HG03097 (cell line): ENCODE data around the gene ADAMTS7.
"Not testable (repeated sequence)": the region's sequence is repeated elsewhere in the genome, so short reads cannot be mapped to it uniquely, and the experiment has no call there.

ENCODE experiments used
- ATAC-seq: cut with Tn5 transposase; IDR thresholded peaks from one replicate; pipeline ENCODE4 v1.9.1; 2021; ENCODE audit not compliant: unreplicated experiment, low FRiP score

Gene ADAMTS7

DNA sequence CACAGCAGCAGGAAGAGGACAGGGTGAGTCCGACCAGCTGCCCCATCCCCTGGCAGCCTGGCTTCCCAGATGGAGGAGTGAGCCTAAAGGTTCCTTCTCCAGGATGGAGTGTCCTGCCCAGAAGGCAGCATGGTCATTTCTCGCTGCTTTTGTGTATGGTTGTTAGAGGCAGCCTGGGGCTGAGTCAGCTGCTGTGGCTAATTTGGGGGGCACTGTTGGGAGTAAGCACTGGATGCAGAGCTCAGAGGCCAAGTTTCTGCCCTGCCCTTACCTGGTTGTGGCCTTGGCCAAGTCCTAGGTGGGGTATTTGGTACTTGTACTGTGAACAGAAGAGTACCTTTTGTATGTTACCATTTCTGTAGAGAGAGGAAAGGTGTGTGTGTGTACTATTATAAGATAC lies 78.6 kb downstream of the ADAMTS7 start:
- ATAC-seq = no peak

DNA sequence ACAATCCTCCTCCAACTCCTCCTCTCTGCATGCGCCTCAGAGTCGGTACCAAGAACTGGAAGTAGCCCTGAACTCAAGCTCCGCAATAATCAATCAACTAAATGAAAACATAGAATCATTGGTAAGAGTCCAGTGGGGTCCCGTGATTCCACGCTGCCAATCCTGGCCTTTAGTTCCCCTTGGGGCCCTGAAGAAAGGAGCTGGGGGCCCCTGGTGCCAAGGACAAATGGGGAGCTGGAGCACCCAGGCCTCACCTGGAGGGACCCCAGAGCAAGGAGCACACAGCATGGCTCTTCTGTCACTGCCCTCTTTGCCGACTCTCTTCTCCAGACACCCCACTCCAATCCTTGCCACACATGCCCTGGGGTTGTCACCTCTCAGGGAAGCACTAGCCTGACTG lies 80.3 kb downstream of the ADAMTS7 start:
- no peak for ATAC-seq

DNA sequence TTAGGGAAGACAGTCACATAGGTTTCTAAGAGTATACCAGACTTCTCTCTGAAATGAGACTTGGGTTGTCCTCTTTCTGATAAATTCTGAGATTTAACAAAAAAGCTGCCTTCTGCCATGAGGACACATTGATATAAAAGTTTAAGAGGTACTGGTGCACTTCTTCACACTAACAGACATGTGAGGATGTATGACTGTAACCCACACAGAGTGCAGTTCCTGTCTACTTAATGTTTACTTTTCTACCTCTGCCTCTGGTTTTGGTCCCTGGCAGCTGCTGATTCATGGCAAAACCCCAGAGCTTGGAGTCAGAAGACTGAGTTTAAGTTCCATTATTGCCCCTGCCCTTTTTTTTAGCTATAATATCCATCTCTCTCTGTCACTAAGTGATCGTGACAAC lies 82.8 kb downstream of the ADAMTS7 start:
- not testable (repeated sequence) for ATAC-seq

DNA sequence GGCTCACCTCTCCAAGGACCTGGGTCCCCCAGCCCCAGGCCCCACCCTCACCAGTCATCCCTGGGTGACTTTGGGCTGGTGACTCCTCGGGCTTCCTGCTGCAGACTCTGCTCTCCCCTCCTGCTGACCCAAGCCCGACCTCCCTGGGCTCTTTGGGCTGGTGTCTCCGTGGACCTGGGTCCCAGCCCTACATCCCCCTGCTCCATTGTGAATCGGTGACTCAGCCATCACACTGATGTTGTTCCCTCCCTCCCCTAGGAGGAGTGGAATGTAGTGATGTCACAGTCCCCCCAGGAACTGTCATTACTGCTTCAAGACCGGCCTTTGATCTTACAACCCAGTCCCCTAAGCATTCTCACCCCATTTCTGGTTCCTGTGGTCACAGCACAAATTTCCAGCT lies 83.7 kb downstream of the ADAMTS7 start:
- ATAC-seq = no peak

DNA sequence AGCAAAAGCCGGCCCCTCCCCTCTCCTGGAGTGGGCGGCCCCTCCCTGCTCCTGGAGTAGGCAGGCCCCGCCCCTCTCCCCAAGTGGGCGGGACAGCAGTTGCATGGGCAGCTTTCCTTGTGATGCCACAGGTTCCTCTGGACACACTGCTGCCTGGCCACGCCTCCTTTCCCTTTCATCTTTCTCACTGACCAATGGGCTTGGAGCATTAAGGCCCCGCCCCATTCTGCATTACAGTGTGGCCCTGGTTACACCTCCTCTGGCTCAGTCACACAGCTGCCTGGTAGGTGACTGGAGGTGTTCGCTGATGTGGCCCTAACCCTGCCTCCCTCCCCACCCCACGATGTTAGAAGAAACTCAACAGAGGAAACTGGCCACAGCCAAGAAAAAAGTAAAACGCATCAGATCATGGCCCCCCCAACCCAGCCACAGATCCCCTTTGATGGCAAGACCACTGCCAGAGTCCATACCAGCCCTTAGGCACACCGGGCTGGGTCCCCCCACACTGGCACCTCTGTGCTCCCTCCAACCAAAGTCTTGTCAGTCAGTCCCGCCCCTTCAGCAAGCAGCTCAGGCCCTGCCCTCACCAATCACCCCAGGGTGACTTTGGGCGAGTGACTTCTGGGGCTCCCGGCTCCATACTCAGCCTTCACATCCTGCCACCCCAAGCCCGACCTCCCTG lies 84.3 kb downstream of the ADAMTS7 start:
- ATAC-seq = no peak

DNA sequence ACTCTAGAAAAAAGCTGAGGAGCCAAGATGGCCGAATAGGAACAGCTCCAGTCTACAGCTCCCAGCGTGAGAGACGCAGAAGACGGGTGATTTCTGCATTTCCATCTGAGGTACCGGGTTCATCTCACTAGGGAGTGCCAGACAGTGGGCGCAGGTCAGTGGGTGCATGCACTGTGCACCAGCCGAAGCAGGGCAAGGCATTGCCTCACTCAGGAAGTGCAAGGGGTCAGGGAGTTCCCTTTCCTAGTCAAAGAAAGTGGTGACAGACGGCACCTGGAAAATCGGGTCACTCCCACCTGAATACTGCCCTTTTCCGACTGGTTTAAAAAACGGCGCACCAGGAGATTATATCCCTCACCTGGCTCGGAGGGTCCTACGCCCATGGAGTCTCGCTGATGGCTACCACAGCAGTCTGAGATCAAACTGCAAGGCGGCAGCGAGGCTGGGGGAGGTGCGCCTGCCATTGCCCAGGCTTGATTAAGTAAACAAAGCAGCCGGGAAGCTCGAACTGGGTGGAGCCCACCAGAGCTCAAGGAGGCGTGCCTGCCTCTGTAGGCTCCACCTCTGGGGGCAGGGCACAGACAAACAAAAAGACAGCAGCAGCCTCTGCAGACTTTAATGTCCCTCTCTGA lies 91.3 kb downstream of the ADAMTS7 start:
- not testable (repeated sequence) for ATAC-seq

DNA sequence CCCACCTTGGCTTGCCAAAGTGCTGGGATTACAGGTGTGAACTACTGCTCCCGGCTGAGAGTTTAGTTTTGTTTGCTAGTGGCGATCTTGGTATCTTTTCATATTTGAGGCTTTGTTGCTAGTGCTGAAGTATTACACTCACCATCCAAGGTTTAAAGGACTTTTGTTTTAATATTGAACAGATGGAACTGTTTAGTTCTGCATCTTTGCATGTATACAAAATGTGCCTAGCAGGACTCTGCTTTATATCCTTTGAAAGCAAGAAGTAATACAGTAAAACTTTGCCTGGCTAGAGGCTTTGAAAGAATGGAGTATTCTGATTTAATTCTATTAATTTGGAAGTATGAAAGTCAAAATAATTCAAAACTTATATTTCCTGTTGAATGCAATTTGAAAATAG lies 92.4 kb downstream of the ADAMTS7 start:
- ATAC-seq = no peak

DNA sequence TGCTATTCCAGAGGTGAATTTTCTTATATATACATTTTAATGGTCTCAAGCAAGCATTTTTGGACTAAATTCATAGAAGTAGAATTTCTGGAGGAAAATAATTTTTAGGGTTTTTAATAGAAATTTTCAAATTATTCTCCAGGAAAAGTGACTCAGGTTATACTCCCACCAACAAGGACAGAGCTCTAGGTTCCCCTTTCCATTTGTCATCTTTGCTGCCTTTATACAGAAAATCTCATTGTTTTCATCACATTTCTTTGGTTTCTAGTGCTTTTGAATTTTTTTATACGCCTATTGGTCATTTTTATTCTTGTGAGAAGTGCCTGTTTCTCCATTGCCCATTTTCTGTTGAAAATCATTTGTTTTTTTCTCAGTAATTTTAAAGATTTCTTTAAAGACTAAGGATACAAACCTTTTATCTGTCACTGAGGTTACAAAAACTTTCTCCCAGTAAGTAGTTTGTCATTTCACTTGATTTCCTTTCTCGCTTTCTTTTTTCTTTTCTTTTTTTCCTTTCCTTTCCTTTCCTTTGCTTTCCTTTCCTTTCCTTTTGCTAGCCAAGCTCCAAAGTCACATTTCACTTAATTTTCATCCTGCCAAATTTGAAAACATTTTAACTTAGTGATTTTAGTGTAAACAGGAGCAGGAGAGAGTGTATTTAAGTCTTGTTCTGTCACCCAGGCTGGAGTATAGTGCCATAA lies 93.2 kb downstream of the ADAMTS7 start:
- ATAC-seq = no peak

DNA sequence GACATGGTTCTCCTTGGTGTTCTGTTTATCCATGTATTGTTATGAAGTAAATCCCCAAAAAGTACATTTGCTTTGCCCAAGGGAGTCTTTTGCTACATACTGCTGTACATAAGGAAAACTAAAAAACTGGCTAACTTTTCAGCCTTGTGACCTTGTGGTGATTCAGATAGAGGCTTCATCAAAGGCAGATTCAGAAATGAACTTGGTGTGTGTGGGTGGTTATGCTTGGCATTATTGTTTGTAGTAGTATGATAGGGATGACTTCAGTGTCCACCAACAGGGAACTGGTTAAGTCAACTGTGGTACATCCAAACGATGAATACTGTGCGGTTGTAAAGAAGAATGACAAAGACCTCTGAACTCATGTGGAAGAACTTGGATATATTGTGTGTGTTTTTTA lies 94.6 kb downstream of the ADAMTS7 start:
- no peak for ATAC-seq

DNA sequence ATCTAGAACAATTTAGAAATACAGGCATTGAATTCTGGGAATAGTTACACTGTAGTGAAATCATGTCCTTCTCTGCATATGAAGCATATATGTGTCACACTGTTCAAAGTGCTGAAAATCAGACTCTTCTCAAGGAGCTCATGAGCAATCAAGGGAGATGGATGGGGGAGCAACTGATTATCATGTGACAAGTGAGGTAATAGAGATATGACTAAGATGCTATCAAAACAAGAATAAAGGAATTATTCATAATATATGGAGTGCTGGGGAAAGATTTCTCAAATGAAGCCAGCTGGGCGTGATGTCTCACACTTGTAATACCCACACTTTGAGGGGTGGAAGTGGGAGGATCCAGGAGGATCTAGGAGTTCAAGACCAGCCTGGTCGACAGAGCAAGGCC lies 95.3 kb downstream of the ADAMTS7 start:
- no peak for ATAC-seq

DNA sequence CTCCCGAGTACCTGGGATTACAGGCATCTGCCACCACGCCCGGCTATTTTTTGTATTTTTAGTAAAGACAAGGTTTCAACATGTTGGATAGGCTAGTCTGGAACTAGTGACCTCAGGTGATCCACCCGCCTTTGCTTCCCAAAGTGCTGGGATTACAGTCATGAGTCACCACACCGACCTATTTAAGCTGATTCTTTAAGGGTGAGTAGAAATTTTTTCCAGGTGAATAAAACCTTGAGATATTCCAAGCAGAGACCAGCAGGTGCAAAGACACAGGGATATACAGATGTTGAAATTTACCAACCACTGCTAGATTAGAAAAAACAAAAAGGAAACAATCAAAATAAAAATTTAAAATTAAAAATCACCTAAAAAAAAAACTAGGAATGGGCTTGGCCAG lies 95.8 kb downstream of the ADAMTS7 start:
- ATAC-seq = no peak

DNA sequence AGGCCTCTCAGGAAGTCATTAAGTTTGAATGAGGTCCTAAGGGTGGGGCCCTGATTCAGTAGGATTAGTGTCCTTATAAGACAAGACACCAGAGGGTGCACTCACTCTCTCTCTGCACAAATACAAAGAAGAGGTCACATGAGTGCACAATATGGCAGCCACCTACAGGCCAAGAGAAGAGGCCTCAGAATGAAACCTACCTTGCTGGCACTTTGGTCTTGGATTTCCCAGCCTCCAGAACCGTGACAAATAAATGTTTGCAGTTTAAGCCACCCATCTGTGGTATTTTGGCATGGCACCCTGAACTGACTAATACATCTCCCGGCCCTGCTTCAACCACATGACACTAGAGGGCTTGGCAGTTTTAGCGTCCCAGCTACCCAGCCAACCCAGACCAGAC lies 96.4 kb downstream of the ADAMTS7 start:
- ATAC-seq = no peak

DNA sequence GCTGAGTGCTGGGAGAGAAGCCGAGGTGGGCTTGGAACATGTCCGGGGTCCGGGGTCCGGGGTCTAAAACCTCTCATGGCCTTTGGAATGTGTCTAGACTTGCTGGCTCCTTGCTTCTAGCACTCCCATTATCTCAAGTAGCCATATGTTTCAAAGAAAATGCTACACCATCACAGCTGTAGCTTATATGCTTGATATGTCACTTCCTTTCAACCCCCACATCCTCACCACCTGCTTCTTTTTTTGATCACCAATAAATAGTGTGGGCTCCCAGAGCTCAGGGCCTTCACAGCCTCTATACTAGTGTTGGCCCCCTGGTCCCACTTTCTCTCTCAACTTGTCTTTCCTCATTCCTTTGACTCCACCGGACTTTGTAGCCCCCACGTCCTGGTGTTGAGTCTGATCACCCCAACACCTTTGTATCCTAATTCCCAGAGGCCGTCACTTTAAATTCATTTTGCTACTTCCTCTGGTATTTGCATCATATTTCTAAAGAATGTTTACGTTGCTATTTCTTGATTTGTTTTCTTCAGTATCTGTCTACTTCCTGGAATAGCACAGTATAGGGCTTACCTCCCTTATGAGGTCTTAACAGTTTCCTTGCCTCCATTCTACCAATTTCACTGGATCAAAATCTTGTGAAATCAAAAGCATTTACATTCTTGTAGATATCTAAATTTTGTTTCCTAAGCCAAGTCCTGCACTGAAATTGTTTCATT lies 98.3 kb downstream of the ADAMTS7 start:
- ATAC-seq = no peak

DNA sequence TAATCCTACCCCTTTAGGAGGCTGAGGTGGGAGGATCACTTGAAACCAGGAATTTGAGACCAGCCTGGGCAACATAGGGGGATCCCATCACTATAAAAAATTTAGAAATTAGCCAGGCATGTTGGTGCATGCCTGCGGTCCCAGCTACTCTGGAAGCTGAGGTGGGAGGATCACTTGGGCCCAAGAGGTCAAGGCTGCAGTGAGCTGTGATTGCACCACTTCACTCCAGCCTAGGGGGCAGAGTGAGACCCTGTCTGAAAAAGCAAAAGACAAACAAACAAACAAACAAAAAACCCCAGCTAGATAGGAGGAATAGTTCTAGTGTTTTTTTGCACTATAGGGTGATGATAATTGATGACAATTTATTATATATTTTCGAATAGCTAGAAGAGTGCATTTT lies 99.6 kb downstream of the ADAMTS7 start:
- ATAC-seq = no peak

DNA sequence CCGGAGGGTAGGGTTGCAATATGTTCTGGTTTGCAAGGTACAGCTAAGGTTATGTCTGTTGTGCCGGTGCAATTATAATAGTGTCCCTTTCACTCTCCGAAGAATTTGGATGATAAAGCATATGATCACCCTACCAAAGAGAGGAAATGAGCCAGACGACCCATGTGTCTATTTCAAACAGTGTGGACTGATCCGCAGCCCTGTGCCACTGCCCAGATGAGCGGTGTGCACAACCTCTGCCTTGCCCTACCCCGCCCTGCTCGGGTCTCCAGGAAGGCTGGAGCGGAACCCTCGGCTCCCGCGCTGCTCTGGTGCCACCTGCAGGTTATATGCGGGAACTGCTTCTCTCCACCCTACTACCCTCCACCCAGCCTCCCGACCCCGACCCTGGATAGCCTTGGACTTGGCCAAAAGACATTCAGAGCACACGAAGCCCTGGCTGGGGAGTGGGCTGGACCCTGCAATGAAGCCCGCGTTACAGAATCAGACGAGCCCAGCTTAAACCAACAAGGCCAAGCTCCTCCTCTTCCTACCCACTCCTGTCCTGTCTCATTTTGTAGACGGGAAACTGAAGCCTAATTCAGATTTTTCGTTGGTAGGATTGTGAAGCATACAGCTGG lies 101.9 kb downstream of the ADAMTS7 start:
- no peak for ATAC-seq
